WERI-Rb-1 (cell line): ENCODE measurements around the gene ZNF800.

ENCODE experiments used
- DNase-seq: peaks from one replicate; pipeline ENCODE4 v3.0.0-alpha.2; 2020
- H3K27ac ChIP-seq: fragments of 250-450 bp; sonication (Bioruptor Pico); 2 replicates; pipeline ENCODE4 v1.5.1; 2020; ENCODE audit warnings: mild to moderate bottlenecking, moderate library complexity
- H3K27me3 ChIP-seq: fragments of 250-450 bp; sonication (Bioruptor Pico); 2 replicates; pipeline ENCODE4 v1.5.1; 2021; ENCODE audit warnings: mild to moderate bottlenecking, low read depth, moderate library complexity; ENCODE audit not compliant: insufficient read depth, severe bottlenecking
- H3K36me3 ChIP-seq: fragments of 250-450 bp; sonication (Bioruptor Pico); 2 replicates; pipeline ENCODE4 v1.5.1; 2020; ENCODE audit warnings: mild to moderate bottlenecking, moderate library complexity
- H3K4me3 ChIP-seq: 2 replicates; pipeline ENCODE4 v1.5.1; 2011; ENCODE audit warnings: low read depth, mild to moderate bottlenecking, control low read depth, low read length
- H3K9me3 ChIP-seq: fragments of 250-450 bp; sonication (Bioruptor Pico); 2 replicates; pipeline ENCODE4 v1.5.1; 2021; ENCODE audit warnings: mild to moderate bottlenecking, moderate library complexity; ENCODE audit not compliant: severe bottlenecking
- TF ChIP-seq, protein P1 (sequence below): IDR thresholded peaks from 2 replicates; pipeline ENCODE4 v1.5.1; 2011; ENCODE audit warnings: low read depth, mild to moderate bottlenecking, control low read depth, inconsistent platforms, low read length

ZNF800 gene

GRCh38 chr7:127362364-127363027, 30.0 kb downstream of the ZNF800 start:
- Histone ChIP-seq H3K27me3 (no peaks in the 10 kb centered on the region), H3K27ac (no peak overlapping the region), H3K9me3 (no peaks in the 10 kb centered on the region), H3K4me3 (no peak overlapping the region), H3K36me3 (no peaks in the 10 kb centered on the region; the same call in 1 of the 2 replicates)
- TF ChIP-seq, protein P1, sequence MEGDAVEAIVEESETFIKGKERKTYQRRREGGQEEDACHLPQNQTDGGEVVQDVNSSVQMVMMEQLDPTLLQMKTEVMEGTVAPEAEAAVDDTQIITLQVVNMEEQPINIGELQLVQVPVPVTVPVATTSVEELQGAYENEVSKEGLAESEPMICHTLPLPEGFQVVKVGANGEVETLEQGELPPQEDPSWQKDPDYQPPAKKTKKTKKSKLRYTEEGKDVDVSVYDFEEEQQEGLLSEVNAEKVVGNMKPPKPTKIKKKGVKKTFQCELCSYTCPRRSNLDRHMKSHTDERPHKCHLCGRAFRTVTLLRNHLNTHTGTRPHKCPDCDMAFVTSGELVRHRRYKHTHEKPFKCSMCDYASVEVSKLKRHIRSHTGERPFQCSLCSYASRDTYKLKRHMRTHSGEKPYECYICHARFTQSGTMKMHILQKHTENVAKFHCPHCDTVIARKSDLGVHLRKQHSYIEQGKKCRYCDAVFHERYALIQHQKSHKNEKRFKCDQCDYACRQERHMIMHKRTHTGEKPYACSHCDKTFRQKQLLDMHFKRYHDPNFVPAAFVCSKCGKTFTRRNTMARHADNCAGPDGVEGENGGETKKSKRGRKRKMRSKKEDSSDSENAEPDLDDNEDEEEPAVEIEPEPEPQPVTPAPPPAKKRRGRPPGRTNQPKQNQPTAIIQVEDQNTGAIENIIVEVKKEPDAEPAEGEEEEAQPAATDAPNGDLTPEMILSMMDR: no peak
- DNase-seq: no peak

- no peak overlapping the region for H3K27ac ChIP-seq
- TF ChIP-seq, protein P1: no peak
- H3K4me3 ChIP-seq: no peak overlapping the region
- no peaks in the 10 kb centered on the region for H3K27me3 ChIP-seq
- no peaks in the 10 kb centered on the region for H3K9me3 ChIP-seq
- DNase-seq: no peak
- H3K36me3 ChIP-seq: no peaks in the 10 kb centered on the region; the same call in 1 of the 2 replicates
These were observed 30.8 kb downstream of the ZNF800 start for GRCh38 chr7:127361736-127362135.

GRCh38 chr7:127359011-127359410, 33.5 kb downstream of the ZNF800 start:
- no peaks in the 10 kb centered on the region; the same call in 1 of the 2 replicates for H3K36me3 ChIP-seq
- no peaks in the 10 kb centered on the region for H3K27me3 ChIP-seq
- H3K4me3 ChIP-seq: no peak overlapping the region
- TF ChIP-seq, protein P1: no peak
- no peaks in the 10 kb centered on the region for H3K9me3 ChIP-seq
- H3K27ac ChIP-seq: no peak overlapping the region
- DNase-seq: no peak

GRCh38 chr7:127353897-127354296, 38.6 kb downstream of the ZNF800 start:
- H3K36me3 ChIP-seq: no peaks in the 10 kb centered on the region
- TF ChIP-seq, protein P1: no peak

GRCh38 chr7:127350586-127350985, 41.9 kb downstream of the ZNF800 start:
- Histone ChIP-seq H3K36me3 (no peaks in the 10 kb centered on the region), H3K4me3 (no peak overlapping the region), H3K9me3 (peaks cover 3% of the 10 kb centered on the region), H3K27me3 (no peaks in the 10 kb centered on the region), H3K27ac (no peak overlapping the region)
- DNase-seq: no peak
- TF ChIP-seq, protein P1: no peak

More at GRCh38 chr7:127353897-127354296, 38.6 kb downstream of the ZNF800 start:
- no peaks in the 10 kb centered on the region for H3K27me3 ChIP-seq
- H3K9me3 ChIP-seq: no peaks in the 10 kb centered on the region
- no peak overlapping the region for H3K27ac ChIP-seq
- no peak overlapping the region for H3K4me3 ChIP-seq
- no peak for DNase-seq

DNA sequence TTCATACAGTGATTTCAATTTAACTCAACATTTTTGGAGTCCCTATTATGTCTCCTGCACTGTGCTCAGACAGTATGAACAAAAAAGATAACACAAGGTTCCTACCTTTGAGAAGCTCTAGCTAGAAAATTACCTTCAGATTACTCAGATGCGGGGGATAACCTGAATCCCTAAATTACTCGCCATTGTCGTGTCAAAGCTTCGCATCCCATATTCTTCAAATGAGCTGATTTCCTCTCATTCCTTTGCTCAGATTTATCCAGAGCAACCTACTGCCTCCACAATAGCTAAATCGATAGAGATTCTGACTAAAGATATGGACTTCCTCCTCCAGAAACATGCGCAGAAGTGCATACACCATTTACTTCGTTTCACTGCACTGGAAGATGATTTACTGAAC, 42.6 kb downstream of the ZNF800 start:
- no peak for DNase-seq
- H3K36me3 ChIP-seq: no peaks in the 10 kb centered on the region
- no peak overlapping the region for H3K4me3 ChIP-seq
- H3K9me3 ChIP-seq: peaks cover 3% of the 10 kb centered on the region
- TF ChIP-seq, protein P1: no peak
- H3K27ac ChIP-seq: no peak overlapping the region
- no peaks in the 10 kb centered on the region for H3K27me3 ChIP-seq
